K562 (cell line): Measurements from ENCODE around the gene IGF2BP1. TPM values are rescaled to one million over a fixed set of nuclear protein-coding genes. Genes with fewer than 3 reads are reported as not detected.
A peak's percentile ranks its signal among the peaks of the same experiment; 100 is the strongest.

Source experiments
- BRD9 ChIP-seq: fragments of 450-650 bp; IDR thresholded peaks from 2 replicates; pipeline ENCODE4 v1.6.1; 2018; ENCODE audit warnings: low read depth; ENCODE audit not compliant: partially characterized antibody
- CREB3L1 ChIP-seq: fragments of 450-650 bp; IDR thresholded peaks from 2 replicates; pipeline ENCODE4 v1.6.1; 2014; ENCODE audit warnings: low read depth, mild to moderate bottlenecking, moderate library complexity, borderline replicate concordance
- DEAF1 ChIP-seq: fragments of 450-650 bp; formaldehyde crosslinking; IDR thresholded peaks from 2 replicates; pipeline ENCODE4 v1.4.0; 2020; ENCODE audit warnings: mild to moderate bottlenecking, moderate library complexity
- ESRRB ChIP-seq: fragments of 250-450 bp; sonication (Bioruptor Pico); IDR thresholded peaks from 2 replicates; pipeline ENCODE4 v1.5.0; 2020; ENCODE audit warnings: mild to moderate bottlenecking, moderate library complexity, borderline replicate concordance
- FOXA3 ChIP-seq, 2 experiments: fragments of 450-650 bp in 1 of 2; sonication (generic) in 1 of 2; formaldehyde crosslinking; IDR thresholded peaks in 1 of 2; conservative IDR thresholded peaks in 1 of 2; 2 replicates each; pipeline versions ENCODE4 v1.4.0 to v1.8.0; 2020 to 2022; ENCODE audit warnings: mild to moderate bottlenecking in 2 of 2, missing genetic modification reagents in 1 of 2
- GTF2A2 ChIP-seq: IDR thresholded peaks from 2 replicates; pipeline ENCODE4 v1.6.1; 2016; ENCODE audit warnings: mild to moderate bottlenecking, missing genetic modification characterization, missing compliant biosample characterization
- HBP1 ChIP-seq: fragments of 450-650 bp; formaldehyde crosslinking; IDR thresholded peaks from 2 replicates; pipeline ENCODE4 v1.4.0; 2022; ENCODE audit warnings: missing genetic modification characterization
- HDAC8 ChIP-seq: fragments of 450-650 bp; IDR thresholded peaks from 2 replicates; pipeline ENCODE4 v1.6.1; 2016; ENCODE audit warnings: mild to moderate bottlenecking, missing genetic modification characterization, moderate library complexity, missing compliant biosample characterization
- HSF4 ChIP-seq: fragments of 250-450 bp; sonication (Bioruptor Pico); IDR thresholded peaks from 2 replicates; pipeline ENCODE4 v2.1.2; 2022; ENCODE audit warnings: mild to moderate bottlenecking, moderate library complexity, borderline replicate concordance
- KDM2B ChIP-seq: fragments of 250-450 bp; sonication (Bioruptor Pico); IDR thresholded peaks from 2 replicates; pipeline ENCODE4 v1.8.0; 2021; ENCODE audit warnings: mild to moderate bottlenecking, moderate library complexity
- MLLT1 ChIP-seq, 2 experiments: fragments of 450-650 bp; IDR thresholded peaks; 2 replicates each; pipeline ENCODE4 v1.6.1; 2016
- POLR2G ChIP-seq: fragments of 200-400 bp; formaldehyde crosslinking; IDR thresholded peaks from 2 replicates; pipeline ENCODE4 v1.6.1; 2017; ENCODE audit warnings: low read depth, mild to moderate bottlenecking, antibody characterized with exemption, low read length, moderate library complexity
- PRMT5 ChIP-seq: sonication (generic); formaldehyde crosslinking; IDR thresholded peaks from 2 replicates; pipeline ENCODE4 v1.5.0; 2020; ENCODE audit warnings: missing genetic modification reagents
- RBM14 ChIP-seq: fragments of 200-400 bp; formaldehyde crosslinking; IDR thresholded peaks from 2 replicates; pipeline ENCODE4 v1.6.1; 2018; ENCODE audit warnings: low read depth, mild to moderate bottlenecking, low read length, moderate library complexity, borderline replicate concordance; ENCODE audit not compliant: insufficient read depth
- THAP7 ChIP-seq: fragments of 250-450 bp; sonication (Bioruptor Pico); IDR thresholded peaks from 2 replicates; pipeline ENCODE4 v1.5.0; 2021
- ZBED1 ChIP-seq: IDR thresholded peaks from 2 replicates; pipeline ENCODE4 v1.6.1; 2014
- ZNF586 ChIP-seq: fragments of 450-650 bp; formaldehyde crosslinking; conservative IDR thresholded peaks from 2 replicates; pipeline ENCODE4 v1.4.0; 2020; ENCODE audit warnings: mild to moderate bottlenecking, moderate library complexity
- ZNF655 ChIP-seq: fragments of 250-450 bp; sonication (Bioruptor Pico); IDR thresholded peaks from 2 replicates; pipeline ENCODE4 v1.5.0; 2021
- polyA plus RNA-seq, 8 experiments: library from polyadenylated mRNA; depleted of rRNA in 4 of 8; stranded (reverse) in 5 of 8; unstranded in 3 of 8; fragments of >200 nt; fragmentation: Nextera tagmentation in 2 of 8; fragmentation: Illumina TruSeq in 1 of 8; extraction: Ambion mirVana in 2 of 8; extraction: Trizol in 1 of 8; gene quantifications; 2 replicates each; pipeline versions ENCODE4 v1.2.1 to v1.2.3, GENCODE V29; 2011 to 2014; ENCODE audit warnings: inconsistent platforms in 1 of 8, missing spikeins in 1 of 8
- total RNA-seq, 7 experiments: library from RNA; depleted of rRNA in 6 of 7; stranded (reverse); fragments of >200 nt in 6 of 7; fragmentation: Illumina TruSeq in 2 of 7; extraction: Trizol in 2 of 7; gene quantifications; 2 replicates each; pipeline versions ENCODE4 v1.2.1 to v1.2.3, GENCODE V29; 2011 to 2021; ENCODE audit warnings: low replicate concordance in 1 of 7

Gene IGF2BP1
- total and polyA plus RNA-seq, 9 of the 15 experiments (the other 6 are each of a cell fraction or from before 2014, with no cell fraction given), result 13.0 to 318 (median 53.6) TPM

- TF ChIP-seq DEAF1 (CRISPR knock-in tag) (no peak), PRMT5 (no peak), ZNF655 (CRISPR knock-in tag) (no peak), ESRRB (no peak), KDM2B (CRISPR knock-in tag) (no peak), HDAC8 (tag) (0 out of 2 replicates have a peak, but pooled peaks have one; percentile 1), ZNF586 (CRISPR knock-in tag) (no peak), GTF2A2 (tag) (no peak), HBP1 (CRISPR knock-in tag) (no peak), RBM14 (0 out of 2 replicates have a peak, but pooled peaks have one; percentile 60), ZBED1 (peak; percentile 52; the same call in 1 of the 2 replicates), BRD9 (peak; percentile 12), POLR2G (peak; percentile 95), FOXA3 (CRISPR knock-in tag; conservative IDR thresholded peaks at IDR 0.05 in 1 of 2, IDR thresholded peaks at IDR 0.05 in 1 of 2) (no peak), THAP7 (no peak), CREB3L1 (no peak; the same call in 1 of the 2 replicates), MLLT1 (IDR thresholded peaks at IDR 0.05) (peak in 1 of 2 experiments; percentile 89; a peak in 2 of 4 replicates), HSF4 (CRISPR knock-in tag) (no peak)
Observed at GRCh38 chr17:48995974-48996721, 1.0 kb upstream of the IGF2BP1 start (continued).
